NB4 (cell line): Measurements from ENCODE around the gene KCTD12.

ENCODE experiments used
- DNase-seq: peaks from one replicate; pipeline ENCODE4 v3.0.0; 2010; ENCODE audit warnings: low read depth
- H3K4me3 ChIP-seq: one replicate; pipeline ENCODE4 v1.5.1; 2011; ENCODE audit warnings: mild to moderate bottlenecking, low read depth, low read length, moderate library complexity
- MYC ChIP-seq: IDR thresholded peaks from 2 replicates; pipeline ENCODE4 v1.6.1; 2011; ENCODE audit warnings: low read depth, low read length
- POLR2A ChIP-seq: IDR thresholded peaks from 2 replicates; pipeline ENCODE4 v1.6.1; 2011; ENCODE audit warnings: mild to moderate bottlenecking; ENCODE audit not compliant: insufficient read length; ENCODE audit errors: extremely low read depth
- TF ChIP-seq, protein P1 (sequence below): IDR thresholded peaks from 2 replicates; pipeline ENCODE4 v1.6.1; 2011; ENCODE audit warnings: low read depth, low read length
- TF ChIP-seq, protein P2 (sequence below): IDR thresholded peaks from one replicate; pipeline ENCODE4 v1.5.1; 2012; ENCODE audit warnings: low read depth, low read length

Gene KCTD12

GRCh38 chr13:76884186-76884906 is 1.9 kb downstream of the KCTD12 start:
- TF ChIP-seq MYC, result no peak
- no peak for TF ChIP-seq POLR2A
- DNase-seq, result peak; percentile 41
- H3K4me3 ChIP-seq, result no peak overlapping the region

DNA sequence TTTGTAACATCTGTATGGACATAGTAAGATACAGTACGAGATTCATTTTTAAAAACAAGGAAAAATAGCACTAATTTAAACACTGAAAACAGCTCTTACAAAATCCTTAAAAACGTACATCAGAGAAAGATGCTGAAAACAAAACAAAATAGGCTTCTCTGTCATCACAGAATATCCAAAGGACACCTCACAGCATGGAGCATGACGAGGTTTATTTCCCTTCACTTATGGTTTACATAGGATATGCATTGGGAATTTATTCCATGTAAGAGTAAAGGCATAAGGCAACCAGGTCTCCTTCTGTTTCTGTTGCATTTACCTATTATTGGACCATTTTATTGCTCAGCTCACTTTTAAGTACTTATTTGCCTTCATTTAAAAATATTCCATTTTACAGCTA is 3.0 kb downstream of the KCTD12 start:
- DNase-seq, result no peak
- H3K4me3 ChIP-seq, result no peak overlapping the region
- TF ChIP-seq POLR2A, result no peak
- TF ChIP-seq, protein P1, sequence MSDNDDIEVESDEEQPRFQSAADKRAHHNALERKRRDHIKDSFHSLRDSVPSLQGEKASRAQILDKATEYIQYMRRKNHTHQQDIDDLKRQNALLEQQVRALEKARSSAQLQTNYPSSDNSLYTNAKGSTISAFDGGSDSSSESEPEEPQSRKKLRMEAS, result no peak
- TF ChIP-seq MYC, result no peak
- TF ChIP-seq, protein P2, sequence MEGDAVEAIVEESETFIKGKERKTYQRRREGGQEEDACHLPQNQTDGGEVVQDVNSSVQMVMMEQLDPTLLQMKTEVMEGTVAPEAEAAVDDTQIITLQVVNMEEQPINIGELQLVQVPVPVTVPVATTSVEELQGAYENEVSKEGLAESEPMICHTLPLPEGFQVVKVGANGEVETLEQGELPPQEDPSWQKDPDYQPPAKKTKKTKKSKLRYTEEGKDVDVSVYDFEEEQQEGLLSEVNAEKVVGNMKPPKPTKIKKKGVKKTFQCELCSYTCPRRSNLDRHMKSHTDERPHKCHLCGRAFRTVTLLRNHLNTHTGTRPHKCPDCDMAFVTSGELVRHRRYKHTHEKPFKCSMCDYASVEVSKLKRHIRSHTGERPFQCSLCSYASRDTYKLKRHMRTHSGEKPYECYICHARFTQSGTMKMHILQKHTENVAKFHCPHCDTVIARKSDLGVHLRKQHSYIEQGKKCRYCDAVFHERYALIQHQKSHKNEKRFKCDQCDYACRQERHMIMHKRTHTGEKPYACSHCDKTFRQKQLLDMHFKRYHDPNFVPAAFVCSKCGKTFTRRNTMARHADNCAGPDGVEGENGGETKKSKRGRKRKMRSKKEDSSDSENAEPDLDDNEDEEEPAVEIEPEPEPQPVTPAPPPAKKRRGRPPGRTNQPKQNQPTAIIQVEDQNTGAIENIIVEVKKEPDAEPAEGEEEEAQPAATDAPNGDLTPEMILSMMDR, result no peak

GRCh38 chr13:76882431-76882830 is 3.8 kb downstream of the KCTD12 start:
- DNase-seq, result peak; percentile 73
- no peak overlapping the region for H3K4me3 ChIP-seq
- TF ChIP-seq POLR2A (no peak), MYC (no peak)
- TF ChIP-seq, protein P2, result no peak
- TF ChIP-seq, protein P1, result no peak

DNA sequence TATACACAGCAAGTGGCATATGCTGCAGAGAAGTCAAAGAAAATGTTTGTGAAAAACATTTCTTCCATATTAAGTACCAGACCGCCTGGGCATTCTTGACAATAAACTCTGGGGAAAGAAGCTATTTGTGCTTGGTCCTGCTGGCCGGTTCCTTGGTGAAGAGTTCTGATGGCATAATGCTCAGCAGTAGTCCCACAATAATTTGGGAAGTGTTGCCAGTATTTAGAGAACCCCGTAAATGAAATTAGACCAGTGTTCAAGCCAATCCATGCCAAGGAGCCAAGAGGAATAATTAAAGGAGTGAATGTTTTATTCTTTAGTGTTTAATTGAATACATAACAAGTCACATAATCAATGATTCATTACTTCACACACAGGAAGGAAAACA is 6.3 kb downstream of the KCTD12 start:
- no peak for DNase-seq
- TF ChIP-seq, protein P2, result no peak
- 0 out of 2 replicates have a peak, but pooled peaks have one; percentile 5 for TF ChIP-seq MYC
- no peak overlapping the region for H3K4me3 ChIP-seq

GRCh38 chr13:76879203-76879882 is 6.9 kb downstream of the KCTD12 start:
- peak overlapping the region; percentile 9 for H3K4me3 ChIP-seq
- DNase-seq, result peak; percentile 97
- TF ChIP-seq, protein P2, result no peak
- TF ChIP-seq POLR2A, result no peak
- no peak for TF ChIP-seq MYC
- TF ChIP-seq, protein P1, result no peak; the same call in 1 of the 2 replicates

GRCh38 chr13:76878043-76878442 is 8.2 kb downstream of the KCTD12 start:
- H3K4me3 ChIP-seq, result no peak overlapping the region
- no peak for TF ChIP-seq POLR2A
- TF ChIP-seq, protein P2, result no peak
- no peak for TF ChIP-seq MYC
- TF ChIP-seq, protein P1, result no peak
- DNase-seq, result no peak
